Testis (tissue), 2 donors: ENCODE measurements around the gene PRKAG1.

ENCODE experiments used
- POLR2A ChIP-seq: fragments of 450-650 bp; IDR thresholded peaks from one replicate; pipeline ENCODE4 v1.6.1; 2017; ENCODE audit warnings: antibody characterized with exemption, mild to moderate bottlenecking, moderate library complexity
- TF ChIP-seq, protein P1 (sequence below), 3 experiments: fragments of 450-650 bp in 2 of 3; fragments of 200-600 bp in 1 of 3; sonication (generic) in 1 of 3; IDR thresholded peaks; one replicate each; pipeline ENCODE4 v1.5.1; 2016 to 2019; ENCODE audit warnings: antibody characterized with exemption in 3 of 3, mild to moderate bottlenecking in 2 of 3, moderate library complexity in 1 of 3

GRCh38 chr12:48954841-48955501 lies 63.6 kb downstream of the PRKAG1 start:
- TF ChIP-seq, protein P1, sequence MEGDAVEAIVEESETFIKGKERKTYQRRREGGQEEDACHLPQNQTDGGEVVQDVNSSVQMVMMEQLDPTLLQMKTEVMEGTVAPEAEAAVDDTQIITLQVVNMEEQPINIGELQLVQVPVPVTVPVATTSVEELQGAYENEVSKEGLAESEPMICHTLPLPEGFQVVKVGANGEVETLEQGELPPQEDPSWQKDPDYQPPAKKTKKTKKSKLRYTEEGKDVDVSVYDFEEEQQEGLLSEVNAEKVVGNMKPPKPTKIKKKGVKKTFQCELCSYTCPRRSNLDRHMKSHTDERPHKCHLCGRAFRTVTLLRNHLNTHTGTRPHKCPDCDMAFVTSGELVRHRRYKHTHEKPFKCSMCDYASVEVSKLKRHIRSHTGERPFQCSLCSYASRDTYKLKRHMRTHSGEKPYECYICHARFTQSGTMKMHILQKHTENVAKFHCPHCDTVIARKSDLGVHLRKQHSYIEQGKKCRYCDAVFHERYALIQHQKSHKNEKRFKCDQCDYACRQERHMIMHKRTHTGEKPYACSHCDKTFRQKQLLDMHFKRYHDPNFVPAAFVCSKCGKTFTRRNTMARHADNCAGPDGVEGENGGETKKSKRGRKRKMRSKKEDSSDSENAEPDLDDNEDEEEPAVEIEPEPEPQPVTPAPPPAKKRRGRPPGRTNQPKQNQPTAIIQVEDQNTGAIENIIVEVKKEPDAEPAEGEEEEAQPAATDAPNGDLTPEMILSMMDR (IDR thresholded peaks at IDR 0.05): no peak
- no peak for TF ChIP-seq POLR2A
